Activated CD4-positive, alpha-beta T cell treated with anti-CD3 and anti-CD28 coated beads, Interleukin-10, Interleukin-2, amounts not matched to agents 100 ng/mL and 50 ng/mL, durations not matched to agents 16 hours and 8 hours (primary cell): ENCODE data around the gene SLC12A9.
"Not testable (repeated sequence)": the region's sequence is repeated elsewhere in the genome, so short reads cannot be mapped to it uniquely, and the experiment has no call there.

ENCODE experiments used
- DNase-seq: peaks from one replicate; pipeline ENCODE4 v3.0.0-alpha.2; 2020

Gene SLC12A9

DNA sequence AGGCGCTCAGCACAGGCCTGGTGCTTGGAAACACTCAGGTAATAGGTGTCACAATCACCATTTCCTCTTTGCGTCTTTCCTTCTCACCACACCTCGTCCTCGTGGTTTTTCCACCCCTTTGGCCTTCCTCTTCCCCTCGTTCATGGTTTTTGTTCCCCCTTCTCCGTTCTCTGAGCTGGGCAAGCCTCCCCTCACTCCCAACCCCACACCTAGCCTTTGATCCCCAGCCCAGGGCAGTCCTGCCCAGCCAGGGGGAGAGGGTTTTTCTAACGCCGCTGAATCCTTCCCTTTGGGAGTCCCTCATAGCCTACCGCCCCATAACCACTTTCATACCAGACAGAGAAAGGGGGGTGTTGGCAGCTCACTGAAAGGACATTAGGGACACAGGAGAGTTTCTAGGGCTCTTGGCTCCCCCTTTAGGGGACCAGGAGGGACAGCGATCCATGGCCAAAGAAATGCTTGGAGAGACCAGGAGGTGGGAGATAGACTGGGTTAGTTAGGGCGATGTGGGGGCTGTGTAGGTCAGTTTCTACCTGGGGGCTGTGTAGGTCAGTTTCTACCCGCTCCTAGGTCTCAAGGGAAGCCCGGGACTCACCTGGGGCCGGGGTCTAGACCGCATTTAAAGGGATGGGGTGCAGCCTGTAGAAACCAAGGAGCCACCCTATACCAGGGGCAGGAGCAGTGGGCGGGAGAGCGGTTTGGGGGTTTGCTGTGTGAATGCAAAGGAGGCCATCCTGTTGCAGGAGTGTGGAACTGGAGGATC lies 26.6 kb upstream of the SLC12A9 start:
- DNase-seq = no peak

DNA sequence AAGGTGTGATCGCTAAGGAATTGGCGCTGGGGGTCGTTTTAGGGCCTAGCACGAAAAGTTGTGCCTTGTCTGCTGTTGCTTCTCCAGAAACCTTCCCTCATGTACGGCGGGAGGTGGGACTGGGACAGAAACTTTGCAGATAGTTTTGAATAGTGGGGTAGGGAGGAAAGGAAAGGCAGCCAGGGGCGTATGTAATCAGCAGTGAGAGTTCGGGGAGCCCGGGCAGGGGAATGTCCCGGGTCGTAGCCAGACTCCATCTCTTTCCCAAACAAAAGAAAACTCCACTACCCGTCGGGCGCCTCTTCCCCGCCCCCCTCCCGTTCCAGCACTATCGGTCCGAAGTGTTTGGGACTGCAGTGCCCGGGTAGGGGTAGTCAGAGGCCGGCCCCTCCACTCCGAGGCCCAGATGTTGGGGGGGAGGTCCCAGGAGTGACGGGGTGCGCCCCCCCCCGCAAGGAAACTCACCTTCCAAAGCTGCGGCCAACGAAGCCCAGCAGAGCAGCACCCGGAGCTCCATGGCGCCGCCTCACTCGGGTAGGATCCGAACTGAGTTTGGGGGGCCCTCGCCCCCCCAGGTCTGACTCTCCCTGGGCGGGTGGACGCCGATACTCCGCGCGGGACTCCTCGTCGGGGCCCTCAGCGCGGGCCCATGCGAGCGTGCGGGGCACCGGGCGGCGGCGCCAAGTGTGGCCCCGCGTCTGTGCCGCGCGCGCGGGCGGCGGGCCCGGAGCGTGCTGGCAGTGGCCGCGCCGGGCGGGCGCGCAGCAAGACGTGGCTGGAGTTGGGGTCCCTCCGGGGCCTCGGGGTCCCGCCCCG lies 25.8 kb upstream of the SLC12A9 start:
- DNase-seq = no peak

DNA sequence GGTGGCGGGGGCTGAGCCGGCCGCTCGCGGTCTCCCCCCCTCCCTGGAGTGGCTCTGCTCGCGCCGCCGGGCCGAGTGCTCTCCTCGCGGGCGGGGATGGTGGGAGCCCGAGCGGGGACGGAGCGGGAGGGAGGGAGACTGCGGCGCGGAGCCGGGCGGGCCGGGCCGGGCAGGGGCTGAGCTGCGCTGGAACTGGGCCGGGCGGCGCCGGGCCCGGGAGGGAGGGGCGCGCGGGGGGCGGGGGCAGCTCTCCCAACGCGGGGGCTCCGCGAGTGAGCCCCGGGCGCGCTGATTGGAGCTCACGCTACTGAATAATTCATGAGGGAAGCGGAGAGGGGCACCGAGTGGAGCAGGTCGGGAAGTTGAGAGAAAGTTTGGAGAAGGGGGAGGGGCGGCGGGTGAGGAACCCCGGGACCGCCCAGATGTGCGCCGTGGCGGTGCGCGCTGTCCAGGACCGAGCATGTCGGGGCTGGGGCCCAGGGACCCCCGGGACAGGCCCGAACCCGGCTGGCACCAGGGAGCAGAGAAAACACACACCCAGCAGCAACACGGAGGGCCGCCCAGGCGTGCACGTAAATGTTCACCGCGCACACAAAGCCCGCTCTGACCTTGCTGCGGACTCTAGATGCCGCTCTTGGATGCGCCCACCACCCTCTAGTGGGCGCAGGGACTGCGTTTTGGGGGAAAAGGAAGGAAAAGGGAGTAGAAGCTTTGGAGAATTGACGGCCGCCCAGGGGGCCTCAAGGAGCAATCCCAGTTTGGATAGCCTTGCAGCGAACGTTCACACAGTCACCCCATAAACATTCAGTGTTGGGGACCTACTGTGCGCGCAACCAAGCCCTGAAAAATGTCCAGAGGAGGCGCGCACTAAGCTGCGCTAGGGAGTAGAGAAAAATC lies 24.9 kb upstream of the SLC12A9 start, which contains the start of gene EPHB4:
Gene EPHB4 (minus strand): TSS at position 194 of the 897 bp plus-strand sequence. CDS start 493 bp downstream, outside the sequence.
- DNase-seq = no peak

DNA sequence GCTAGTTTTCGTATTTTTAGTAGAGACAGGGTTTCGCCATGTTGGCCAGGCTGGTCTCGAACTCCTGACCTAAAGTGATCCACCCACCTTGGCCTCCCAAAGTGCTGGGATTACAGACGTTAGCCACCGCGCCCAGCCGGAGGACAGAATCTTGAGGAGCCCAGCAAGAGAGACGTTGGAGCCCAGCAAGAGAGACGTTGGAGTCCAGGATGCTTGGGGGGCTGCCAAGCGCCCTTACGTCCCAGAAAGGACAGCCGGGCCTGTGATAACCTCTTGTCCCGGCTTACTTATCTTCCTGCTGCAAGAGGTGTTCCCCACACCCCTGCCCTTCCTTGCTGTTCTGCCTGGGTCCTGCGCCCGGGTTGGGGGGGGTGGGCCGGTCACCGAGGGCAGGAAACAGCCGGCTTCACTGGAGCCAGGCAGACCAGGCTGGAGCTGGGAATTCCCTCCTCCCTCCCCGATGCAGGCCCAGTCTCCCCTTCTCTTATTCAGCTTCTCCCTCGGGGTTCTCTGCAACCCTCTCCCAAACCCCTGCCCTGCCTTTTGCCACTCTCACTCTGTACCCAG lies 23.3 kb upstream of the SLC12A9 start:
- no peak for DNase-seq

DNA sequence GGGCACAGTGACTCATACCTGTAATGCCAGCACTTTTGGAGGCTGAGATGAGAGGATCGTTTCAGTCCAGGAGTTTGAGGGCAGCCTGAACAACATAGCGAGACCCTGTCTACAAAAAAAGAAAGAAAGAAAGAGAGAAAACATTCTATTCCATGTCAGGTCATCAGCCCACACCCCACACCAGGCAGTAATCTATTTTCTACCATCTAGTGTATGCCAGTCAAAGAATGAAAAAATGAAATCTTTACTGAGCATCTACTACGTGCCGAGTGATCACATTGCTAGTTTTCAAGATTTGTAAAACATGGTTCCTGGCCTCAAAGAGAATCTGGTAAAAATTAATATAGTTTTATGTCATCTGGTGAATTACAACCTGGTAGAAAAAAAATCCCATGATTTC lies 22.1 kb upstream of the SLC12A9 start:
- peak; percentile 39 for DNase-seq

DNA sequence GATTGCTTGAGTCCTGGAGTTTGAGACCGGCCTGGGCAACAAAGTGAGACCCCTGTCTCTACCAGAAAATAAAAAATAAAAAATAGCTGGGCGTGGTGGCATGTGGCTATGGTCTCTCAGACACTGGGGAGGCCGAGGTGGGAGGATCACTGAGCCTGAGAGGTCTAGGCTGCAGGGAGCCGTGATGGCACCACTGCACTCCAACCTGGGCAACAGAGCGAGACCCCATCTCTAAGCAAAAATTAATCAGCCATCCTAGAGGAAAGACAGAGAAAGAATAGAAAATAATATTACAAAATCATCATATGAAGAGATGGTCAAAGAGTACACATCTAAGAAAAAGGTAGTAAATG lies 20.3 kb upstream of the SLC12A9 start:
- no peak for DNase-seq

DNA sequence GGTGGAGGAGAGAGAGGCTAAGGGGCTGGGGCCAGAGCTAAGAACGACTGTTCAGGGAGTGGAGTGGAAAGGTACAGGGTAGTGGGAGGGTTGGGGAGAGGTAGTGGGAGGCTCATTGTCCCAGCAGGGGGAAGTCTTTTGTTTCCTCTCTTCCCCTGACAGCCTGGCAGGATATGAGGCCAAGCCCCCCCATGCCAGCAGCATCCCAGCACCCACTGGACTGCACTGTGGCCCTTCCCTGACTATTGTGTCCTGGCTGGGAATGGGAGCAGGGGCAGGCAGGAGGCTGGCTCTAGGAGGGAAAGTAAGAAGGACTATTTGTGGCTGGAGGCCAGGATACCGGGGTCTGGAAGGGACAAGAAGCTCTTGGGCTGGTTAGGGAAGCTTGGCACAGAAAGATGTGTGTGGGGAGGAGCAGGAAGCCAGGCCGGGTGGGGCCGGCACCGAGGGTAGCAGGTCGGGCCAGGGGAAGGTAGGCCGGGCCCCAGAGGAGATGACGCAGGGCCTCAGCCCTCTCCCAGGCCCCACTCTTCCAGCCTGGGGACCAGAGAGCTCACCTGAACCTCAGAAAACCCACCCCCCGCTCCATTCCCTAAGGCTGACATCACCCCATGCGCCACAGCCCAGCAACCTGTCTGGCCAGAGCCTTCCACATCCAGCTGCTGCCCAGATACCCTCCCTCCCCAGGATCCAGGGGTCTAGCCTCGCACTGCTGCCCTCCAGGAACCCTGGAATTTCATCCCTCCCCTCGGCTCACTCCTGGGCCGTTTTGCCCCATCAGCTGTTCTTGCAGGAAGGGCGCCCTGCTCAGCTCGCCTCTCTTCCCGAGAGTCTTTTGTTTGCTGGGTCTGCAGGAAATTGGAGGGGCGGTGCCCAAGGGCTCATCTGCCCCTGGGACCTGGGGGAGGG lies 16.4 kb upstream of the SLC12A9 start:
- DNase-seq = no peak

DNA sequence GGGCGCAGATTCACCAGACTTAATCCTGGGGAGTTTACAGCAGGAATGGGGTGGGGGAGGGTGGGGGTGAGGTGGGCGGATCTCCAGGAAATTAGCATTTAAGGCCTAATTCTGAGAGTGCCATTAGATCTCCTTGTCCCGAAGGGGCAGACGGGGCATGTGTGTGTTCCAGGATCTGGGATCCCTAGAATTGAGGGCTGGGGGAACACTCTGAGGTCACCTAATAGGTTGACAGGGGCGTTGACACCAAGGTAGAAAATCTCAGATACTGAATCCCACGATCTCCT lies 15.8 kb upstream of the SLC12A9 start:
- DNase-seq = no peak

DNA sequence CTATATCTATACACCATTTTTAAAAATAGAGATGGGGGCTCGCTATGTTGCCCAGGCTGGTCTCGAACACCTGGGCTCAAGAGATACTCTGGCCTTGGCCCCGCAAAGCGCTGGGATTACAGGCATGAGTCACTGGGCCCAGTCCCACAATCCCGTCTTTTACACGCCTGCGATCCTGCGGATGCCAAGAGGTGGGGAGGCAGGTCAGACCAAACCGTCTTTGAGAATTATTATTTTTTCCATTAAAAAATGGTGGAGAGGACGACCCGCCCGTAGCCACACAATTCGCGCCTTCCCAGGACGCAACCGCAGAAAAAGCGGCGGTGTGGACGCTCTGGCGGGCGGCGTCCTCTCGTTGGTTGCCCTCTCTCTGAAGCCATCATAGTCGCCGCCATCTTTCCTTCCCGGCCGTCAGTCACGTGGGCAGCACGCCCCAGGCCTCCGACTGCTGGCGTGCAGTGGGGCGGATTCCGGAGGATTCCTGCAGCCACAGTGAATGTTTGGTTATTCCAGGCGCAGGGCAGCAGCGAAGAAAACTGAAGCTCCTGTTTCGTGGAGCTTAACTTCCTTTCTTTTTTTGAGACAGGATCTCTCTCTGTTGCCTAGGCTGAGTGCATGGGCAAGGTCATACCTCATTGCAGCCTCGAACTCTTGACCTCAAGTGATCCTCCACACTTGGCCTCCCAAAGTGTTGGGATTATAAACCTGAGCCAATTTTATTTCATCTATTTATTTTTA lies 15.2 kb upstream of the SLC12A9 start:
- DNase-seq = peak; percentile 87

DNA sequence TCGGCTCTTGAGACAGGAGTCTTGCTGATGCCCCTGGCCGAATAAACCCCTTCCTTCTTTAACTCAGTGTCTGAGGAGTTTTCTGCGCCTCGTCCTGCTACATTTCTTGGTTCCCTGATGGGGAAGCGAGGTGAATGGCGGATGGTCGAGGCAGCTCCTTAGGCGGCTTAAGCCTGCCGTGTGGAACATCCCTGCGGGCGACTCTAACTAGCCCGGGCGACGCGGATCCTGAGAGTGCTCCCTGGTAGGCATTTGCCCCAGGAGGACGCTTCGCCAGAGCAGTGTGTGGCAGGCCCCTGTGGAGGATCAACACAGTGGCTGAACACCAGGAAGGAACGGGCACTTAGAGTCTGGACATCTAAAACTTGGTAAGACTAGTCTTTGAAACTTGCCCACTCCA lies 13.2 kb upstream of the SLC12A9 start:
- no peak for DNase-seq

DNA sequence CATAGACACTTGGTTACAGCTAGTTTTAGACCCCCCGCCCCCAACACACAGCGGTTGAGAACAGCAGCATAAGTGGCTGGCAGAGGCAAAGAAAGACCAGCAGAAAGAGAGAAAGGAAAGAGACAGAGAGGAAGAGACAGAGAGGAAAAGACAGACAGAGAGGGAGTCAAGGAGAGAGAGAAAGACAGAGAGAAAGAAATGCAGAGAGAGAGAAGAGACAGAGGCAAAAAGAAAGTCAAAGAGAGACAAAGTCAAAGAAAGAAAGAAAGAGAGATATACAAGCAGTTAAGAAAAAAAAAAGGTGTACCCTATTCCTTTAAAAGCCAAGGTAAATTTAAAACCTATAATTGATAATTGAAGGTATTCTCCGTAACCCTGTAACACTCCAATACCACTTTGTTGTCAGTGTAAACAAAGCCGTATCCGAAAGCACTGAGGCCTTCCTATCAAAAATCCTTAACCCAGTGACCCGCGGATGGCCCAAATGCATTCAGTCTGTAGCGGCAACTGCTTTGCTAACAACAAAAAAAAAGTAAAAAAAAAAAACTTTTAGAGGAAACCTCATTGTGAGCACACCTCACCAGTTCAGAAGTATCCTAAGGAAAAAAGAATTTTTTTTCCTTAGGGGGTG lies 11.9 kb upstream of the SLC12A9 start:
- no peak for DNase-seq

DNA sequence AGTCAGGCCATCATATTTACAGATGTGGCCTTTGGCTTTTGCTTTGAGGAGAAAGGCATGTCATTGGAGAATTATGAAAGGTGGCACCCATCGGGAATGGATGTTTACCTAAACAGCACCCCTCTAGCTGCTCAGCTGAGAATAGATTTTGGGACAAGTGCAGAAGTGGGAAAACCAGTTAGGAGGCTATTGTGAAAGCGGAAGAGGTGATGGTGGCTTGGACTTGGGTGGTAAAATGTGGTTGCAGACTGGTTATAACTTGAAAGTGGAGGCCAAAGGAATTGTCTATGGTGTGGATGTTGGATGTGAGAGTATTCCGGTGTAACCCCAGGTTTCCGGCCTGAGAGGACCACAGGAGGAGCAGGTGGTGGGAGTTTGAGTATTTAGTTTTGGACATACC lies 5.2 kb upstream of the SLC12A9 start:
- DNase-seq = no peak

DNA sequence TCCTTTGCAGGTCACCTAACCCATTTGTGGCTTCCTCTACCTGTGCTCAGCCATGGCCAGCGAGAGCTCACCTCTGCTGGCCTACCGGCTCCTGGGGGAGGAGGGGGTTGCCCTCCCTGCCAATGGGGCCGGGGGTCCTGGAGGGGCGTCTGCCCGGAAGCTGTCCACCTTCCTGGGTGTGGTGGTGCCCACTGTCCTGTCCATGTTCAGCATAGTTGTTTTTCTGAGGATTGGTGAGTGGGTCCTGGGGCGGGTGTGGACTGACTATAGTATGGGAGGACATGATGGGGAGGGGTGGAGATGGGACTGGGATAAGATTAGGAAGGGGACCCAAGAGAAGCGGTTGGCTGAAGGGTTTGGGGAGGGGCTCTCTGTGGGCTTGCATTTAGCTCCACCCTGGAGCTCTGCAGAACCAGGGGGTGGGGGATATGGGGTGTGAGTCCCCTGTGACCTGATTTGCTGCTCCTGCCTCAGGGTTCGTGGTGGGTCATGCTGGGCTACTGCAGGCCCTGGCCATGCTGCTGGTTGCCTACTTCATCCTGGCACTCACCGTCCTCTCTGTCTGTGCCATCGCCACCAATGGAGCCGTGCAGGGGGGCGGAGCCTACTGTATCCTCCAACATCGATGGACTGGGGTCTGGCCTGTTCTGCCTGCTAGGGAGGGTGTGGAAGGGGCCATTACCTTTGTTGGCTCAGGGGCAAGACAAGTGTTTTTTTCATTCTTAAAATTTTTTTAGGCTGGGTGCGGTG lies 1.8 kb downstream of the SLC12A9 start:
- DNase-seq = no peak

DNA sequence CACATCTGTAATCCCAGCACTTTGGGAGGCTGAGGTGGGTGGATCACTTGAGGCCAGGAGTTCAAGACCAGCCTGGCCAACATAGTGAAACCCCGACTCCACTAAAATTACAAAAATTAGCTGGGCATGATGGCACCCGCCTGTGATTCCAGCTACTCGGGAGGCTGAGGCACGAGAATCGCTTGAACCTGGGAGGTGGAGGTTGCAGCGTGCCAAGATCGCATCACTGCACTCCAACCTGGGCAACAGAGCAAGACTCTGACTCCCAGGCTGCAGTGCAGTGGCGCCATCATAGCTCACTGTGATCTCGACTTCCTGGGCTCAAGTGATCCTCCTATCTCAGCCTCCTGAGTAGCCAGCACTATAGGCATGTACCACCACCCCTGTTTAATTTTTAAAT lies 2.4 kb downstream of the SLC12A9 start:
- DNase-seq = not testable (repeated sequence)

DNA sequence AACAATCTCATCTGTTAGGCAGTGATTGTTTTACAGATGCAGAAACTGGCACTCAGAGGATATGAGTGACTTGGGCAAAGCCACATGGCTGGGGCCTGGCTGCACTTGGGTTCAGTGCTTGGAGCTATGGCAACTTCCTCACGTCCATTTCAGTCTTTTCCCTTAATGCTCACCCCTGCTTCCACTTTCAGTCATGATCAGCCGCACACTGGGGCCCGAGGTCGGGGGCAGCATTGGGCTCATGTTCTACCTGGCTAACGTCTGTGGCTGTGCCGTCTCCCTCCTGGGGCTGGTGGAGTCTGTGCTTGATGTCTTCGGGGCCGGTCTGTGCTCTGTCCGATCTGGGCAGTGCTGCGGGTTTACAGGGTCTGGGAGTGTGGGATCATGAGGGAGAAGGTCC lies 3.0 kb downstream of the SLC12A9 start:
- no peak for DNase-seq

DNA sequence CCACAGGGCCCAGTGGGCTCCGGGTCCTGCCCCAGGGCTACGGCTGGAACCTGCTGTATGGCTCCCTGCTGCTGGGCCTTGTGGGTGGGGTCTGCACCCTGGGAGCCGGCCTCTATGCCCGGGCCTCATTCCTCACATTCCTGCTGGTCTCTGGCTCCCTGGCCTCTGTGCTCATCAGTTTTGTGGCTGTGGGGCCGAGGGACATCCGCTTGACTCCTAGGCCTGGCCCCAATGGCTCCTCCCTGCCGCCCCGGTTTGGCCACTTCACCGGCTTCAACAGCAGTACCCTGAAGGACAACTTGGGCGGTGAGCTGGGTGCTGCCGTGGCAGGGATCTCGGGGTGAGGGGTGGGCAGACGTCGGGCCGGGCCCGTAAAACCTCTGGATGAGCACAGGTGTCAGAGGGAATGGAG lies 4.4 kb downstream of the SLC12A9 start:
- no peak for DNase-seq

DNA sequence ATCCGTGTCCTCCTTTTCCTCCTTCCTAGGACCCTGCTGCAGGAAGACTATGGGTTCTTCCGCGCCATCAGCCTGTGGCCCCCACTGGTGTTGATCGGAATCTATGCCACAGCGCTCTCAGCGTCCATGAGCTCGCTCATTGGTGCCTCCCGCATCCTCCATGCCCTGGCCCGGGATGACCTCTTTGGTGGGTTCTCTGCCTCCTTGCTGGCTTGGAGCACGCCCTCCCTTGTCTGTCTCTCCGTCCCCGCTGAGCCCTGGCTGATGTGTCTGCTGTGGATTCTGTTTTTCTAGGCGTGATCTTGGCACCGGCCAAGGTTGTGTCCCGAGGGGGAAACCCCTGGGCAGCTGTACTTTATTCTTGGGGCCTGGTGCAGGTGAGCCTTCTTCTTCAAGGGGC lies 7.3 kb downstream of the SLC12A9 start:
- no peak for DNase-seq

DNA sequence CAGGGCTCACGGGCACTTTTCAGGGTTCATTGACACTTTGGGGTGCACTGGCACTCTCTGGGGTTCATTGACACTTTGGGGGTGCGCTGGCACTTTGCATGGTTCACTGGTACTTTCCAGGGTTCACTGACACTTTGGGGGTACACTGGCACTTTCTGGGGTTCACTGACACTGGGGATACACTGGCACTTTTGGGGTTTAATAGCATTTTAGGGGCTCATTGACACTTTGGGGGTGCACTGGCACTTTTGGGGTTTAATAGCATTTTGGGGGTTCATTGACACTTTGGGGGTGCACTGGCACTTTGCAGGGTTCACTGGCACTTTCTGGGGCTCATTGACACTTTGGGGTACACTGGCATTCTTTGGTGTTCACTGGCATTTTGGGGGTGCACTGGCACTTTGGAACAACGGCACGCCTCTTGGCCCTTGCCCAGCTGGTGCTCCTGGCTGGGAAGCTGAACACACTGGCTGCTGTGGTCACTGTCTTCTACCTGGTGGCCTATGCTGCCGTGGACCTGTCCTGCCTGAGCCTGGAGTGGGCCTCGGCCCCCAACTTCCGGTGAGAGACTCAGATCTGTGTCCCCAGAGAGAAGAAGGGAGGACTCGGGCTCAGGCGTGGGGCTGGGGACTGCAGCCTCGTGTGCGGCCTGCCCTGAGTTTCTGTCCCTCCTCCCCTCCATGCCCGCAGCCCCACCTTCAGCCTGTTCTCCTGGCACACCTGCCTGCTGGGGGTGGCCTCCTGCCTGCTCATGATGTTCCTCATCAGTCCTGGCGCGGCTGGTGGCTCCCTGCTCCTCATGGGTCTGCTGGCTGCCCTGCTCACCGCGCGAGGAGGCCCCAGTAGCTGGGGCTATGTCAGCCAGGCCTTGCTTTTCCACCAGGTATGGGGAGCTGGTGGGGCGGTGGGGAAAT lies 8.4 kb downstream of the SLC12A9 start:
- DNase-seq = no peak

DNA sequence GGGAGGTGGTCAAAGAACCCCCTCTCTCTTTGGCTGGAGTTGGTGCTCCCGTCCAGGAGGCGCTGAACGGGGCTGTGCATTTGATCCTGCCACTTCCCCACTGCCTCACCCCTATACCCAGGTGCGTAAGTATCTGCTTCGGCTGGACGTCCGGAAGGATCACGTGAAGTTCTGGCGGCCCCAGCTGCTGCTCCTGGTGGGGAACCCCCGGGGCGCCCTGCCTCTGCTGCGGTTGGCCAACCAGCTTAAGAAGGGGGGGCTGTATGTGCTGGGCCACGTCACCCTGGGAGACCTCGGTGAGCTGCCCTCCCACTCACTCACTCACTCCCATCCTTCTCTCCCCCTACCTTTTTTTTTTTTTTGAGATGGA lies 9.1 kb downstream of the SLC12A9 start:
- no peak for DNase-seq
